ENCODE data around the gene CNOT6L. TPM values are rescaled to one million over a fixed set of nuclear protein-coding genes. Genes with fewer than 3 reads are reported as not detected.

Gene CNOT6L
- total RNA-seq, 1 donor from 2014 or later = 49.4 TPM

GRCh38 chr4:77833126-77833724 lies 14.1 kb upstream of the CNOT6L start:
- Mint-ChIP-seq H3K27me3 (ENCODE audit: low read depth) (peaks cover 7% of the 10 kb centered on the region), H3K4me1 (peaks cover 13% of the 10 kb centered on the region), H3K9me3 (no peaks in the 10 kb centered on the region), H3K4me3 (no peak overlapping the region), H3K36me3 (no peaks in the 10 kb centered on the region), H3K27ac (peak overlapping the region; percentile 27)
- no peak for DNase-seq (ENCODE audit: low spot score in 2 of 2, unreplicated experiment in 2 of 2)
- TF ChIP-seq, protein P1, sequence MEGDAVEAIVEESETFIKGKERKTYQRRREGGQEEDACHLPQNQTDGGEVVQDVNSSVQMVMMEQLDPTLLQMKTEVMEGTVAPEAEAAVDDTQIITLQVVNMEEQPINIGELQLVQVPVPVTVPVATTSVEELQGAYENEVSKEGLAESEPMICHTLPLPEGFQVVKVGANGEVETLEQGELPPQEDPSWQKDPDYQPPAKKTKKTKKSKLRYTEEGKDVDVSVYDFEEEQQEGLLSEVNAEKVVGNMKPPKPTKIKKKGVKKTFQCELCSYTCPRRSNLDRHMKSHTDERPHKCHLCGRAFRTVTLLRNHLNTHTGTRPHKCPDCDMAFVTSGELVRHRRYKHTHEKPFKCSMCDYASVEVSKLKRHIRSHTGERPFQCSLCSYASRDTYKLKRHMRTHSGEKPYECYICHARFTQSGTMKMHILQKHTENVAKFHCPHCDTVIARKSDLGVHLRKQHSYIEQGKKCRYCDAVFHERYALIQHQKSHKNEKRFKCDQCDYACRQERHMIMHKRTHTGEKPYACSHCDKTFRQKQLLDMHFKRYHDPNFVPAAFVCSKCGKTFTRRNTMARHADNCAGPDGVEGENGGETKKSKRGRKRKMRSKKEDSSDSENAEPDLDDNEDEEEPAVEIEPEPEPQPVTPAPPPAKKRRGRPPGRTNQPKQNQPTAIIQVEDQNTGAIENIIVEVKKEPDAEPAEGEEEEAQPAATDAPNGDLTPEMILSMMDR (IDR thresholded peaks at IDR 0.05; ENCODE audit: unreplicated experiment) = no peak

DNA sequence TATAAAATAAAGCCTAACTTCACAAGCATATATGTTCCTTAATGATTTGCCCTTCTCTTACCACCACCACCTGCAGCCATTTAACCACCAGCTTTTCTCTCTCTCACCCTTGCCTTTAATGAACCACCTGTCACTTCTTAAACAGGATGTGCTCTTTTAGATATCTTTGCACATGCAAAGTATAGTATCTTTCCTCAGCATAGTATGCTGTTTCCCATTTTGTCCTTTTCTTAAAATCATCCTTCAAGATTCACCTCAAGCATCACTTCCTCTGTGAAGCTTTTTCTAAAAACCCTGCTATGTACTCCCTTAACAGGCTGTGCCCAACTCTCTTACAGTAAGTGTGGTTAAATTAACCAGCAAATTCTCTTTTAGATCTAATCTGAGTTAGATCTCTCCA lies 8.2 kb upstream of the CNOT6L start:
- peaks cover under 1% of the 10 kb centered on the region for H3K4me1 Mint-ChIP-seq
- TF ChIP-seq, protein P1 (IDR thresholded peaks at IDR 0.05; ENCODE audit: unreplicated experiment) = no peak
- H3K27me3 Mint-ChIP-seq (ENCODE audit: low read depth) = peaks cover 15% of the 10 kb centered on the region
- H3K9me3 Mint-ChIP-seq = no peaks in the 10 kb centered on the region
- H3K36me3 Mint-ChIP-seq = no peaks in the 10 kb centered on the region
- DNase-seq (ENCODE audit: low spot score in 2 of 2, unreplicated experiment in 2 of 2) = no peak
- H3K4me3 Mint-ChIP-seq = no peak overlapping the region
- no peak overlapping the region for H3K27ac Mint-ChIP-seq

GRCh38 chr4:77826275-77826674 lies 7.1 kb upstream of the CNOT6L start:
- Mint-ChIP-seq H3K4me3 (no peak overlapping the region), H3K27me3 (ENCODE audit: low read depth) (peaks cover 15% of the 10 kb centered on the region), H3K27ac (no peak overlapping the region), H3K36me3 (no peaks in the 10 kb centered on the region), H3K4me1 (peaks cover 2% of the 10 kb centered on the region), H3K9me3 (no peaks in the 10 kb centered on the region)
- DNase-seq (ENCODE audit: low spot score in 2 of 2, unreplicated experiment in 2 of 2) = no peak
- TF ChIP-seq, protein P1 (IDR thresholded peaks at IDR 0.05; ENCODE audit: unreplicated experiment) = no peak

- DNase-seq (ENCODE audit: low spot score in 2 of 2, unreplicated experiment in 2 of 2) = no peak
- Mint-ChIP-seq H3K27me3 (ENCODE audit: low read depth) (peaks cover 5% of the 10 kb centered on the region), H3K4me1 (peaks cover 24% of the 10 kb centered on the region), H3K27ac (no peak overlapping the region), H3K9me3 (no peaks in the 10 kb centered on the region), H3K36me3 (no peaks in the 10 kb centered on the region), H3K4me3 (no peak overlapping the region)
- TF ChIP-seq, protein P1 (IDR thresholded peaks at IDR 0.05; ENCODE audit: unreplicated experiment) = no peak
Measured at GRCh38 chr4:77821775-77822174, 2.6 kb upstream of the CNOT6L start.

GRCh38 chr4:77820649-77821561 lies 1.7 kb upstream of the CNOT6L start:
- peaks cover 26% of the 10 kb centered on the region for H3K4me1 Mint-ChIP-seq
- H3K36me3 Mint-ChIP-seq = no peaks in the 10 kb centered on the region
- TF ChIP-seq, protein P1 (IDR thresholded peaks at IDR 0.05; ENCODE audit: unreplicated experiment) = no peak
- H3K27me3 Mint-ChIP-seq (ENCODE audit: low read depth) = peaks cover 2% of the 10 kb centered on the region
- peak overlapping the region; percentile 99 for H3K27ac Mint-ChIP-seq
- peak overlapping the region; percentile 98 for H3K4me3 Mint-ChIP-seq
- DNase-seq (ENCODE audit: low spot score in 2 of 2, unreplicated experiment in 2 of 2) = no peak
- no peaks in the 10 kb centered on the region for H3K9me3 Mint-ChIP-seq
